Glutamatergic neuron (in vitro differentiated cells): ENCODE measurements around the gene DSCAML1. TPM values are rescaled to one million over a fixed set of nuclear protein-coding genes. Genes with fewer than 3 reads are reported as not detected.

Experiments used
- DNase-seq: peaks from one replicate; pipeline ENCODE4 v3.0.0; 2022
- H3K27ac Mint-ChIP-seq: one replicate; pipeline ENCODE4 v1.8.0; 2020; ENCODE audit warnings: mild to moderate bottlenecking, mixed read lengths, inconsistent platforms; ENCODE audit not compliant: unreplicated experiment
- H3K27me3 Mint-ChIP-seq: one replicate; pipeline ENCODE4 v1.8.0; 2020; ENCODE audit warnings: mild to moderate bottlenecking, moderate library complexity, mixed read lengths, inconsistent platforms; ENCODE audit not compliant: unreplicated experiment
- H3K36me3 Mint-ChIP-seq: one replicate; pipeline ENCODE4 v1.8.0; 2020; ENCODE audit warnings: mild to moderate bottlenecking, mixed read lengths, inconsistent platforms; ENCODE audit not compliant: unreplicated experiment
- H3K4me1 Mint-ChIP-seq: one replicate; pipeline ENCODE4 v1.8.0; 2020; ENCODE audit warnings: mild to moderate bottlenecking, low read depth, mixed read lengths, inconsistent platforms; ENCODE audit not compliant: unreplicated experiment
- H3K4me3 Mint-ChIP-seq: one replicate; pipeline ENCODE4 v1.8.0; 2020; ENCODE audit warnings: mild to moderate bottlenecking, mixed read lengths, inconsistent platforms; ENCODE audit not compliant: unreplicated experiment
- H3K9me3 Mint-ChIP-seq: one replicate; pipeline ENCODE4 v1.8.0; 2020; ENCODE audit warnings: mild to moderate bottlenecking, moderate library complexity, mixed read lengths, inconsistent platforms; ENCODE audit not compliant: unreplicated experiment
- CTCF ChIP-seq: fragments of 200-600 bp; sonication (generic); IDR thresholded peaks from one replicate; pipeline ENCODE4 v1.5.0; 2021; ENCODE audit not compliant: partially characterized antibody, unreplicated experiment
- total RNA-seq: library from RNA; stranded (reverse); fragmentation: NEBNext Ultra II Directional; extraction: Animal tissue kit (Norgen Biotek cat#: 25700); gene quantifications from one replicate; pipeline ENCODE4 v1.2.1, GENCODE V29; 2021; ENCODE audit not compliant: unreplicated experiment

Gene DSCAML1
- total RNA-seq, 1 donor from 2014 or later, result 0.07 TPM

GRCh38 chr11:117425679-117426296, 371.2 kb downstream of the DSCAML1 start:
- no peak for DNase-seq
- no peak for TF ChIP-seq CTCF
- Mint-ChIP-seq H3K27ac (no peak overlapping the region), H3K36me3 (no peaks in the 10 kb centered on the region), H3K27me3 (no peaks in the 10 kb centered on the region), H3K4me3 (no peak overlapping the region), H3K9me3 (peaks cover 5% of the 10 kb centered on the region), H3K4me1 (peaks cover 8% of the 10 kb centered on the region)

- no peak for TF ChIP-seq CTCF
- no peak overlapping the region for H3K27ac Mint-ChIP-seq
- H3K9me3 Mint-ChIP-seq, result peaks cover 5% of the 10 kb centered on the region
- H3K4me3 Mint-ChIP-seq, result no peak overlapping the region
- H3K27me3 Mint-ChIP-seq, result no peaks in the 10 kb centered on the region
- no peaks in the 10 kb centered on the region for H3K36me3 Mint-ChIP-seq
- no peak for DNase-seq
- H3K4me1 Mint-ChIP-seq, result peaks cover 5% of the 10 kb centered on the region
Measured at GRCh38 chr11:117424781-117425180, 372.2 kb downstream of the DSCAML1 start.

- no peak for TF ChIP-seq CTCF
Measured at GRCh38 chr11:117423046-117423575, 373.9 kb downstream of the DSCAML1 start.

GRCh38 chr11:117421476-117421875, 375.5 kb downstream of the DSCAML1 start:
- H3K36me3 Mint-ChIP-seq, result no peaks in the 10 kb centered on the region
- H3K9me3 Mint-ChIP-seq, result peaks cover 5% of the 10 kb centered on the region
- no peak for DNase-seq
- H3K27me3 Mint-ChIP-seq, result no peaks in the 10 kb centered on the region
- H3K4me1 Mint-ChIP-seq, result peaks cover 3% of the 10 kb centered on the region
- no peak overlapping the region for H3K27ac Mint-ChIP-seq
- H3K4me3 Mint-ChIP-seq, result no peak overlapping the region
- no peak for TF ChIP-seq CTCF

More at GRCh38 chr11:117423046-117423575, 373.9 kb downstream of the DSCAML1 start:
- Mint-ChIP-seq H3K27me3 (no peaks in the 10 kb centered on the region), H3K27ac (no peak overlapping the region), H3K4me1 (peaks cover 5% of the 10 kb centered on the region), H3K9me3 (peaks cover 5% of the 10 kb centered on the region), H3K4me3 (no peak overlapping the region), H3K36me3 (no peaks in the 10 kb centered on the region)
- DNase-seq, result no peak

GRCh38 chr11:117421041-117421440, 376.0 kb downstream of the DSCAML1 start:
- Mint-ChIP-seq H3K9me3 (peaks cover 5% of the 10 kb centered on the region), H3K27me3 (no peaks in the 10 kb centered on the region), H3K4me3 (no peak overlapping the region), H3K4me1 (peaks cover 3% of the 10 kb centered on the region), H3K36me3 (no peaks in the 10 kb centered on the region), H3K27ac (no peak overlapping the region)
- DNase-seq, result no peak
- TF ChIP-seq CTCF, result no peak
